Hematopoietic multipotent progenitor cell (in vitro differentiated cells): ENCODE results near the gene PSORS1C1. TPM values are rescaled to one million over a fixed set of nuclear protein-coding genes. Genes with fewer than 3 reads are reported as not detected.
A peak's percentile ranks its signal among the peaks of the same experiment; 100 is the strongest.
"Not testable (repeated sequence)": the region's sequence is repeated elsewhere in the genome, so short reads cannot be mapped to it uniquely, and the experiment has no call there.

Source experiments
- DNase-seq, 3 donors: peaks; one replicate each; pipeline ENCODE4 v3.0.0-alpha.2; 2011 to 2015; ENCODE audit warnings: low read depth in 2 of 3, low spot score in 2 of 3
- total RNA-seq: library from RNA; depleted of rRNA; stranded (reverse); fragments of >200 nt; gene quantifications from one replicate; pipeline ENCODE4 v1.2.3, GENCODE V29; 2012

PSORS1C1 gene
- total RNA-seq, 1 donor = 0.27 TPM

DNA sequence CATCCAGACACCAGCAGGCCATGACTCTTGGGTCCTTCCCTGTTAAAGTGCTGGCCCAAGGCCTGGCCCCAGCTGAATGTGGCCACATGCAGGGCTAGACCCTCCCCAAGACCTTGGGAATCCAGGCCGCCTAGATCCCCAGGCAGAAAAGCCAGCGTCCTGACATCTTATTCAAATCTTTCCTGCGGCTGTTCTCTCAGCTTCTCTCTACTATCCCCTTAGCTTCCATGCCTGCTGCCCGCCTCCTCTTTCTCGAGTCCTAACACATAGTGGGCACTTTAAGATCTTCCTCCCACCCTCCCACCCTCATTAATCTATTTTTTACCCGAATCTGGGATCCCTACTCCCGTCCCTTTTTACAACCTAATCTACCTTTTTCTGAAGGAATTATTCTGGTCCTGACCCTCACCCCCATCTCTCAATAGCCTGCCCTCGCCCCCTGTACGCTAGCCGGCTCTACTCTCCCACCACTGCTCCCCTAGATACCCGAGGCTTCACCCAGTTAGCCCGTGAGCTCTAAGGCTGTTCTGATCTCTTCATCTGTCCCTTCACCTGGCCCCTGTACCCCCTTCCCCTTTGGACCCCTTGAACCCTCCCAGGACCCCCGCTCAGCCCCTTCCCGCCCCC is 43.0 kb downstream of the PSORS1C1 start, which contains the start of gene CCHCR1:
Gene CCHCR1, minus strand, starts transcription at position 290 of the 627 bp plus-strand sequence. Its CDS starts 202 bp downstream, at position 88.
- no peak for DNase-seq

DNA sequence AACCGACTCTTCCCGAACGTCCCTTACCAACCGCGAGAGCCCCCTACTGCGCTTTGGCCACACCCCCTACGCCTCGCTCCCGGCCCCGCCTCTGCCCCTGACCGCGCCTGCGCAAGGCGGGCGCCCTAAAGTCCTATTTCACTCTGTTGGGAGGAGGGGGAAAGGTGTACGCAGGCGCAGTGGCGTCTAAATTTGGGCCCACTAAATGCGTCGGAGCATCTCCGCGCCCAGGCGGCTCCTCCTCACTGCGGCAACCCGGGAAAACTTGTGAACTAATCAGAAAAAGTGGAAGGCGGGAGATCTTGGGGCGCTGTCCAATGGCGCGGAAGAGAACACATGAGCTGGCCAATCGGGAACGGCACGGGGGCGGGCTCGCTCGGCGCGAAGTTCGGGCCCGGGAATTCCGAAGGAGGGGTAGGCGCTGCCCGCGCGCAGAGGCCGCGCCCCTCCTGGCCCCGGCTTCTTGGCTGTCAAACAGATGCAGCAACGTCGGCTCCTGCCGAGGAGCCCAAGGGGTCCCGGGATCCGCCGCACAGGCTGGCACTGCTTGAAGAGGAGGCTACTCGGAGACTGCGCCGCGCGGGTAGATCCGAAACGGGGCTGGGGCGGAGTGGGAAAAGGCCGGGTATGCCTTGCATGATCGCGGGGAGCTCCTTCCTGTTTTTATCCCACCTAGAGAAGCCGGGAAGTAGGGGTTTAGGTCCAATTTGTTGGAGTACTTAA is 43.7 kb downstream of the PSORS1C1 start, which contains the start of gene TCF19:
Gene TCF19, plus strand, starts transcription at position 450 of the 723 bp plus-strand sequence. CDS start 881 bp downstream, outside the sequence.
- peak; percentile 96 to 100 (median 99) for DNase-seq

DNA sequence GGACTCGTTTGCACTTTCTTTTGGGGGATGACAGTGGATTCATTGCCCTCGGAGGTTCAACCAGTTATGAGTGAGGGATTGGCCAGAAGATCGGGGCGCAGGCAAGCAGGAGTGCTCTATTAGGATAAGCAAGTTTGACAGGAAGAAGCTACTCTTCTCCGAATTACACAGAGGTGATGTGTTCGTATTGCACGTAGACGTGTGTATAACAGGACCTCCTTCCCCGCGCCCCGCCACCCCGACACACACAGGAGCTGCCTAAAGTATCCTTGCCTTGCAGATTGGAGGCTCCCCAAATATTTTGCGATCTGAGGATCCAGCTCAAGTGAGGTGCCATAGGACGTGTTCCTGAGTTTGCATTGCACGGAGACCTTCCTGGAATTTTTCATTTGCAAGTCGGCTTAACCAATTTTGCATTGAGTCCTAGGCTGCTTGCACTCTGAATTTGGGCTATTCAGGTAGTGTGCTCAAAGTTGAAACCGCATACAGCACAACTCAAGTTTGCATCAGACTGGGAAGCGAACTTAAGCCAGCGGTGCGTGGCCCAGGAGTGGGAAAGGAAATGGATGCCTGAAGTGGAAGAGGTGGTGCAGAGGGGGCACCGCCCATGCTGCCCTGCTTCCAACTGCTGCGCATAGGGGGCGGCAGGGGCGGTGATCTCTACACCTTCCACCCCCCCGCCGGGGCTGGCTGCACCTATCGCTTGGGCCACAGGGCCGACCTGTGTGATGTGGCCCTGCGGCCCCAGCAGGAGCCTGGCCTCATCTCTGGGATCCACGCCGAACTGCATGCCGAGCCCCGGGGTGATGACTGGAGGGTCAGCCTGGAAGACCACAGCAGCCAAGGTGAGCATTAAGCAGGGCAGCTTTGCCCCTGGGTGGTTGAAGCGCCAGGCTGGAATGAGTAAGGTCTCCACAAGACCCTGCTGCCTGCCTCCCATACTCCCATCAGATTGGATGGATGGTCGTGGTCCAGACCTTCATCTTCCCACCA is 44.6 kb downstream of the PSORS1C1 start:
- peak in 2 of 3 donors; percentile 10 to 20 for DNase-seq

DNA sequence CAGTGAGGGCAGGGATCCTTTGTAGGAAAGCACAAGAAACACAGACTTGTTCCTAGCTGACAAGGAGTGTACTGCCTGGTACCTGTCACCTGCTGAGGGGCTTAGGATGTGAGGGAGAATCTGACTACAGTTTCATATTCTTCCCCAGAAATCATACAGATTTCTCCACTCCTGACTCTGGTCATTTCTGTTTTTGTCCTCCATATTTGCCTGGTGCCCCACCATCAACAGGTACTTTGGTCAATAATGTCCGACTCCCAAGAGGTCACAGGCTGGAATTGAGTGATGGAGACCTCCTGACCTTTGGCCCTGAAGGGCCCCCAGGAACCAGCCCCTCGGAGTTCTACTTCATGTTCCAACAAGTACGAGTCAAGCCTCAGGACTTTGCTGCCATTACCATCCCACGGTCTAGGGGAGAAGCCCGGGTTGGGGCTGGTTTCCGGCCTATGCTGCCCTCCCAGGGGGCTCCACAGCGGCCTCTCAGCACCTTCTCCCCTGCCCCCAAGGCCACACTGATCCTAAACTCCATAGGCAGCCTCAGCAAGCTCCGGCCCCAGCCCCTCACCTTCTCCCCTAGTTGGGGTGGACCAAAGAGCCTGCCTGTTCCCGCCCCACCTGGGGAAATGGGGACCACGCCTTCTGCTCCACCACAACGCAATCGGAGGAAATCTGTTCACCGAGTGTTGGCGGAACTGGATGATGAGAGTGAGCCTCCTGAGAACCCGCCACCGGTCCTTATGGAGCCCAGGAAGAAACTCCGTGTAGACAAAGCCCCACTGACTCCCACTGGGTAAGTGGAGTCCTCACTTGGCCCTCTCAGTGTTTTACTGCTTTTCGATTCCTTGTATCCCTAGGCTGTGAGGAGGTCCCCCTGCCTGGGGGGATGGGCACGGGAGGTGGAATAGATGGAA is 46.9 kb downstream of the PSORS1C1 start:
- DNase-seq = no peak

DNA sequence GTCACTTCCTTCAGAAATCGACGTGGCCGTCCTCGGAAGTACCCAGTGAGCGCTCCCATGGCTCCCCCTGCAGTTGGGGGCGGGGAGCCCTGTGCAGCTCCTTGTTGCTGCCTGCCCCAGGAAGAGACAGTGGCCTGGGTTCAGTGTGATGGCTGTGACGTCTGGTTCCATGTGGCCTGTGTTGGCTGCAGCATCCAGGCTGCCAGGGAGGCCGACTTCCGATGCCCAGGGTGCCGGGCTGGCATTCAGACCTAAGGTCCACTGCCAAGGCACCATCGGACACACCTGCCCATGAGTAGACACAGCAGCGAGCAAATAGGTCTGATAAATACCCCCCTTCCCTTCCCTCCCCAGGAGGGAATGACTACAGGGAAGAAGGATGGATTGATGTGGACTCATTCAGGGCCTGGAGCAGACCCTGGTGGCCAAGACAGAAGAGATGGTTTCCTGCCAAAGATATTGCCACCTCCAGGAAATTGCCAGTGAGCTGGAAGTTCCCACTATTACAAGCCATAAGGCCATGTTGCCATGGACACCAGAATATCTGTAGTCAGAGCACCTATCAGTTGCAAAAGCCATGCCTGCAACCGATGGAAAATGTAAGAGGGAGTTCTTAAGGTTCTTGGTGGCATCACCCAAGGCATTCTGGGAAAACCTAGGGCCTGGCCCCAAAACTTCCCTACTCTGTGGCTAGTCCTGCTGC is 48.0 kb downstream of the PSORS1C1 start:
- DNase-seq = no peak

DNA sequence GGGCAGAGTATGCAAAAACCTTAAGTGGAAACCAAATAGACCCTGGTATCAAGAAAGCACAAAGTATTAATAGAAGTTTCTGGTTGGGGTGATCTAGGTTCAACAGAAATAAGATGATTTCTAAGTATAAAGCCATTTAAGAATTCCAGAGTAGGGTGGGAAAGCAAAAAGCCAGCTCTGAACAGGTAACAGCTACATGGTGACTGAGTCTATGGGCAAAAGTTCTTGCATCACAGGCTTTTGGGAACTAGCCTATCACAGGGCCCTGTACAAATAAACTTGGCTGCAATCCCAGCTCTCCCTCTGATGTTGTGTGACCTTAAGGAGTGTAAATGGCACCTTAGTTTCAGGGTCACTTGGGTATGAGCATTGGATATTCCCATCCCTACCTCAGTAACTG is 49.3 kb downstream of the PSORS1C1 start:
- DNase-seq = no peak

DNA sequence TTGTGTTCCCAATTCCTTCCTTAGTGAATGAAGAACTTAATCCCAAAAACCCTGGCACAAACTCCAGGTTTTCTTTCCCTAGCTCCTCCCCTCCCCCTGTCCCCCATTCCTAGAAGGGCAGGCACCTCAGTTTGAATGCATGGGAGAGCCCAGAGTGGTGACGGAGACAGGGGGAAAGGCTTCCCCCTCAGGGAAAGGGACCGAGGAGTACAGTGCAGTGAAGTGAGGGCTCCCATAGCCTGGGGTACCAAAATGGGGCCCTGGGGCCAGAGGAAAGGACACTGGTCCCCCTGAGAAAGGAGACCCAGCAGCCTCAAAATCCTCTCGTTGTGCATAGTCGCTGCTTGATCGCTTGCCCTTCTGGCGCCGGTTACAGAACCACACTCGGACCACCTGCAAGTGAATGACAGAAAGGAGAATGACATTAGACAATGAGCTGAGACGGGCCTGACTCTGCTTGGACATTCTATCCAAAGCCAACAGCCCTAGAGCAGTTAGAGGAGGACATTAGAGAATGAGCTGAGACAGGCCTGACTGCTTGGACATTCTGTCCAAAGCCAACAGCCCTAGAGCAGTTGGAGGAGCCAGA is 50.0 kb downstream of the PSORS1C1 start:
- not testable (repeated sequence) for DNase-seq

DNA sequence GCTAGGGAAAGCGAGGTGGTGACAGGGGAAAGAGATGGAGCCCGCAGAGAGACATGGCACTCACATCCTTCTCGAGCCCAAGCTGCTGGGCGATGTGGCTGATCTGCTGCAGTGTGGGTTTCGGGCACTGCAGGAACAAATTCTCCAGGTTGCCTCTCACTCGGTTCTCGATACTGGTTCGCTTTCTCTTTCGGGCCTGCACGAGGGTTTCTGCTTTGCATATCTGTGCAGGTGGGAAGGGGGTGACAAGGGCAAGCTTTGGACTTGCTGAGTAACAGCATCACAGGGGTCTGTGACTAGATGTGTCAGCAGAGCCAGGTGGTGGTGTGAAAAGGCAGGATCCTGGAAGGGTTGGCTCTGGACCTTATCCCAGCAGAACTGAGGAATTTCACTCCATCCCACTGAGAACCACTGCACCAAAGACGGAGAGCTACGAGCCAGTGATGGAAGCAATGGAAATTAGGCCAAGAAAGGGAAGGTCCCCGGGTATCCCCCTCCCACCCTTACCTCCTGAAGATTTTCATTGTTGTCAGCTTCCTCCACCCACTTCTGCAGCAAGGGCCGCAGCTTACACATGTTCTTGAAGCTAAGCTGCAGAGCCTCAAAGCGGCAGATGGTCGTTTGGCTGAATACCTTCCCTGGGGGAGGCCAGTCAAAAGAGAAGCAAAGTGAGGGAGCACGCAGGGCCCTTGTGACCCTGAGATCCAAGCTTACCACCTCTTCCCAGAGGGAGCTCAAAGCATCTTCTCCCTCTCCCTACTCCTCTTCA is 50.6 kb downstream of the PSORS1C1 start:
- DNase-seq = not testable (repeated sequence)

DNA sequence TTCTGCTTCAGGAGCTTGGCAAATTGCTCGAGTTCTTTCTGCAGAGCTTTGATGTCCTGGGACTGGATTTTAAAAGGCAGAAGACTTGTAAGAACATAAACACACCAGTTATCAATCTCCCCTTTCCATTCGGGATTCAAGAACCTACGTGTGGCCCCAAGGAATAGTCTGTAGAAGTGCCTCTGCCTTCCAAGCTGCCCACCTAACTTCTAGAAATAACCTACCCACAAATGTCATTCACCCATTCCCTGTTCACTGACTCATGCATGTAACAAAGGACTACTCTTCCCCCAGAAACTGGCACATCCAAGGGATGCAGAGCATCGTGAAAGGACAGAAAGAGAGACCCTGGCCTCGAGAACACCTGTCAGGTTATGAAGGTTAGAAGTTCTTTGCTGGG is 51.4 kb downstream of the PSORS1C1 start:
- DNase-seq = no peak

DNA sequence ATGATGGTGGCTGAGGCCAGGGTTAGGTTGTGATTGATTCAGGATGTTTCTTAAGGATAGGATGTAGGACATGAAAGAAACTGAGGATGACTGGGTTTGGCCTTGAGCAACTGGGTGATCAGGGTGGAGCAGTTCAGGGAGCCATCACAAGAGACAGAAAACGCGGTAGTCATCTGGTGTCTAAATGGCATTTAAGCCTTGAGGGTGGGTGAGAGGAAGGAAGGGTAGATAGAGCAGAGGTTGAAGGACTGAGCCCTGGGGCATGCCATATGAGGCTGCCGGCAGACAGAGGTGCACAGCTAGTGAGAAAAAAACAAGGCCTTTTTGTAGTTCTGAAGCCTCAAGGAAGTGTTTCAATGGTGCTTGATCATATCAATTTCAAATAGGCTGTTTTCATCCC is 54.0 kb downstream of the PSORS1C1 start:
- no peak for DNase-seq

DNA sequence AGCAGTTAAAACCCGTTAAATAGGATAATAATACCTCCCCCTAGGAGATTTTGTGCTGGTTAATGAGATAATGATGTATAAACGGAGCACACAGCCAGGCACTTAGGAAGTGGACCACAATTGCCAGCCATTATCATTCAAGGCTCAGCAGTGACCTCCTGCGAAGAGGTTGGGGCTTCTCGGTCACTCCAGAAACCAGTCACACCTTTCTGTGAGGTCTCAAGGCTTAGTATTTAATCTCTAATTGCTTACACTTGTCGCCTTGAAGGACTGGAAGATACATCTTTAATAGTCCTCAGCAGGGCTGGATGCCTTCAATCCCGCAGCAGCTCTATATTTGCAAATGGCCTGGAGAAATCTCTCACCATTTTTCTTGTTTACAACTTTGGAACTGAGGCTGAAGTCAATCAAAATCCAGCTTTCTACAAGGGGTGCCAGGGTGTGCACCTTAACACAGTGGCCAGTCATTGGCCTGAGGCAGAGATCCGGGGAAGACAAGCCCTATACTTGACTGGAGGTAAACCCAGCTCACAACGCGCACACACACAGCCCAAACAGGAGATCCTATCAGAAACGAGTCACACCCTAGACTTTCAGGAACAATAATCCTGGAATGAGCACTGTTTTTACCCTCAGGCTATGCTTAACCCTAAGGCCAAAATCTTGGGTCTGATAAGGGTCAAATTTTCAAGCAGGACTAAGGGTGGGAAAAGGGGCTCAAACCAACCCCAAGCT is 54.7 kb downstream of the PSORS1C1 start:
- no peak for DNase-seq

DNA sequence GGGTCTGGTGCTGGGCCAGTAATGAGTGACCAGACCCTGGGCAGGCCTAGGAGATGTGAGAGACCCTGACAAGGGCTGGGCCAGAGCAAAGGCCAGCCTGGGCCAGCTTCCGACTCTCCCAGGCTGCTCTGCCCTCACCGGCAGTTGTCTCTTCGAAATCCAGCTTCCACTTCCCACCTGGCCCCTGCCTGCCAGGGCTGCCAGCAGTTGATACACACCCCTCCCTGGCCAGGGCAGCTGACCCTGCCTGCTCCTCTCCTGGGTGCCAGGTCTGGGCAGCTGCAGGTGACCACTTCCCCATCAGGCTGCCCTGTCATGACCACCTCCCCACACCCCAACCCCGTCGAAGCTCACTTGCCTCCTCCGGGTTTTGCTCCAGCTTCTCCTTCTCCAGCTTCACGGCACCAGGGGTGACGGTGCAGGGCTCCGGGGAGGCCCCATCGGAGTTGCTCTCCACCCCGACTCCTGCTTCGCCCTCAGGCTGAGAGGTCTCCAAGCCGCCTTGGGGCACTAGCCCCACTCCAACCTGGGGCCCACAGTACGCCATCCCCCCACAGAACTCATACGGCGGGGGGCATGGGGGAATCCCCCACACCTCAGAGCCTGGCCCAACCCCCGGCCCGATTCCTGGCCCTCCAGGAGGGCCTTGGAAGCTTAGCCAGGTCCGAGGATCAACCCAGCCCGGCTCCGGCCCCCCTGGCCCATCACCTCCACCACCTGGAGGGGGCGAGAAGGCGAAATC is 55.4 kb downstream of the PSORS1C1 start:
- not testable (repeated sequence) for DNase-seq

DNA sequence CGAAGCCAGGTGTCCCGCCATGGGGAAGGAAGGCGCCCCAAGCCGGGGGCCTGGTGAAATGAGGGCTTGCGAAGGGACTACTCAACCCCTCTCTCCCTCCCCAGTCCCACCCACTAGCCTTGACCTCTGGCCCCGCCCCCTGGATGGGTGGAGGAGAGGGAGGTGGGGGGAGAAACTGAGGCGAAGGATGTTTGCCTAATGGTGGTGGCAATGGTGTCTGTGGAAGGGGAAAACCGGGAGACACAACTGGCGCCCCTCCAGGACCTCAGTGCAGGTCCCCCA is 55.9 kb downstream of the PSORS1C1 start, which contains the start of gene POU5F1:
Gene POU5F1, minus strand, starts transcription at position 83 of the 282 bp plus-strand sequence. Its CDS starts 62 bp downstream, at position 21.
- DNase-seq = no peak

DNA sequence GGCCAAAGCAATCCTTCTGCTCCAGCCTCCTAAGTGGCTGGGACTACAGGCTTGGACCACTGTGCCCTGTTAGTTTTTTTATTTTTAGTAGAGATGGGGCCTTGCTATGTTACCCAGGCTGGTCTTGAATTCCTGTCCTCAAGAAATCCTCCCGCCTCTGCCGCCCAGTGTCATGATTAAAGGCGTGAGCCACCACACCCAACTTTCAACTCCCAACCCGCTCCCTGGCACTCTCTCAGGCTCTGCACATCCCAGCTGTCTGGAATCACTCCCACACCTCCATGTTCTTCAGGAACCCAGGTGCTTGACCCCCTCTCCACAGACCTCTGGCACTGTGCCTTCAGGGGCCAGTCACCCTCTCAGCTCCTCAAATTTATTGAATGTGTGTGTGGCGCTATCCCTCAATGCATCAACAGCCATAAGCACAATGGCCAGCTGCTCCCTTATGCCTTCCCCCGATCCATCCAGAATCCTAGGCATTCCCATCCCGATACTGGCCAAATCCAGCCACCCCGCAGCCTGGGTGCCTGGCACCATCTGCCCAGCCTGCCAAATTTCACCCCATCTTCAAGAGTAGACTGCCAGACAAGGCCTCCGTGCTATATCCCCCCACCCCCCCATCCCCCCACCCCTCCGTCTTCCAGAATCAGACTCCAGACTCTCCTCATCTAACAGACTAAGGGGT is 56.5 kb downstream of the PSORS1C1 start:
- DNase-seq = no peak

DNA sequence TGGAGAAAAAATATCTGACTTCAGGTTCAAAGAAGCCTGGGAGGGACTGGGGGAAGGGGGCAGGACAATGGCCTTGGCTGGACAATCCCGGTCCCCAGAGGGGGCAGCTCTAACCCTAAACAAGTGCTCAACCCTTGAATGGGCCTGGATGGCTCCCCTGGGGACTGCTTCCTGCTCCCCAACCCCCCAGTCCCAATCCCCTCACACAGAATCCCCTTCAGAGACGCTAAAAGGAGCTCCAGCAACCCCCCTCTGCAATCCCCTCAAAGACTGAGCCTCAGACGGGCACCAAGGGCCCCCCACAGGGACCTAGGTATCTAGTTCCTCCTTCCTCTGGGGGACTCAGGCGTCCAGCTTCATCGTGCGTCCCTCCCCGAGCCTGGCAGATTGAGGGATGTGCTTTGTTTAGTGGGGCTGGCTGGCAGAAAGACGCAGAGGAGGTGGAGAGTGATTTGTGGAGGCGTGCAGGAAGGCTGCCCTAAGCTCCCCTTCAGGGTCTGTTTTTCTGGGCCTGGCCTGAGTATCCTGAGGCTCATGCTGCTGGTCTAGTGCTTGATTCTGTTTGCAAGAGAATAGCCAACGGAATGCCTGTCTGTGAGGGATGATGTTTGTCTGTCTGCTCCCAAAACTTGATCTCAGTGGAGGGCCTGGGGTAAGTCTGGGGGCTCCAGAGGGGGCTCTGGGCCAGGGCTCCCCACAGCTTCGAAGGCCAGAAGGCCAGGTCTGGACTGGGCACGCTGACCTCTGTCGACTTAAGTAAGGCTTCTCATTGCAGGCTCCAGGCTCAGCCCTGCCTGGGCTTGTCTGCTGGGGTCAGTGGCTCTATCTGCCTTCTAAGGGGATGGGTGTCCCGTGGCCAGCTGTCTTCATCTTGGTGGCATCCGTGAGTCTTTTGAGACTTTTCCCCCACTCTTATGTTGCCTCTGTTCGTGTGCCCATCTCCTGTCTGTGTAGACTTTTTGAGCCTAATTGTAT is 57.6 kb downstream of the PSORS1C1 start:
- no peak for DNase-seq
